ENCODE measurements around the gene PHC2.

Gene PHC2

DNA sequence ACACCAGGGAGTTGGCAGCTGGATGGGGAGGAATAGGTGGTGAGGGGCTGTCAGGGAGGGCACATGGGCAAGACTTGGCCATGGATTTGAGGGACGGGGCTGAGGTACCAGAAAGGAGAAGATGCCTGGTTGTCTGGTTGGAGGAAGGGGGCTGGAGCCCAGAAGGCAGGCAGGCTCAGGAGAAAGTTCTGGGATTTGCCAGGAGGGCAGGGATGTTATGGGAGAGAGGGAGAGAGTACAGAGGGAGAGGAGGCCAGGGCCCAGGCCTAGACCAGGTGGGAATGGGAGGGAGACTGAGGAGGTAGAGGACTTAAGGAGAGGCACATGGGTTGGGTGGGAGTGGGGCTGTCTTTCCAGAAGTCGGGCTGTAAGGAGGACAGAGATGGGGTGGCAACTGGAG is 114.3 kb downstream of the PHC2 start:
- H3K9ac ChIP-seq (ENCODE audit: low read length): no peak overlapping the region
- H3K4me3 ChIP-seq (ENCODE audit: low read depth, low read length, poor library complexity, severe bottlenecking): no peak overlapping the region
- H4K20me1 ChIP-seq (ENCODE audit: insufficient read depth, low read length): no peaks in the 10 kb centered on the region
- H3K27me3 ChIP-seq (ENCODE audit: insufficient read depth, low read length): no peaks in the 10 kb centered on the region
- H3K79me2 ChIP-seq (ENCODE audit: insufficient read depth, low read length): no peaks in the 10 kb centered on the region
- H3F3A ChIP-seq (ENCODE audit: insufficient read depth, low read length): no peaks in the 10 kb centered on the region
- H3K36me3 ChIP-seq (ENCODE audit: insufficient read depth, low read length): no peaks in the 10 kb centered on the region
- H3K27ac ChIP-seq (ENCODE audit: low read depth, low read length, poor library complexity, severe bottlenecking): no peak overlapping the region
- no peak for TF ChIP-seq EZH2 (IDR thresholded peaks at IDR 0.05; ENCODE audit: borderline replicate concordance, low read length)
- TF ChIP-seq, protein P1, sequence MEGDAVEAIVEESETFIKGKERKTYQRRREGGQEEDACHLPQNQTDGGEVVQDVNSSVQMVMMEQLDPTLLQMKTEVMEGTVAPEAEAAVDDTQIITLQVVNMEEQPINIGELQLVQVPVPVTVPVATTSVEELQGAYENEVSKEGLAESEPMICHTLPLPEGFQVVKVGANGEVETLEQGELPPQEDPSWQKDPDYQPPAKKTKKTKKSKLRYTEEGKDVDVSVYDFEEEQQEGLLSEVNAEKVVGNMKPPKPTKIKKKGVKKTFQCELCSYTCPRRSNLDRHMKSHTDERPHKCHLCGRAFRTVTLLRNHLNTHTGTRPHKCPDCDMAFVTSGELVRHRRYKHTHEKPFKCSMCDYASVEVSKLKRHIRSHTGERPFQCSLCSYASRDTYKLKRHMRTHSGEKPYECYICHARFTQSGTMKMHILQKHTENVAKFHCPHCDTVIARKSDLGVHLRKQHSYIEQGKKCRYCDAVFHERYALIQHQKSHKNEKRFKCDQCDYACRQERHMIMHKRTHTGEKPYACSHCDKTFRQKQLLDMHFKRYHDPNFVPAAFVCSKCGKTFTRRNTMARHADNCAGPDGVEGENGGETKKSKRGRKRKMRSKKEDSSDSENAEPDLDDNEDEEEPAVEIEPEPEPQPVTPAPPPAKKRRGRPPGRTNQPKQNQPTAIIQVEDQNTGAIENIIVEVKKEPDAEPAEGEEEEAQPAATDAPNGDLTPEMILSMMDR (IDR thresholded peaks at IDR 0.05; ENCODE audit: low read length): no peak
- no peak overlapping the region for H2AFZ ChIP-seq (ENCODE audit: low read length)
- H3K4me2 ChIP-seq (ENCODE audit: low read length): no peak overlapping the region
- H3K9me3 ChIP-seq (ENCODE audit: low read length): no peaks in the 10 kb centered on the region
- H3K4me1 ChIP-seq (ENCODE audit: insufficient read depth, low read length, severe bottlenecking): no peaks in the 10 kb centered on the region
- H3K9me2 ChIP-seq (ENCODE audit: low read depth, low read length): no peaks in the 10 kb centered on the region

DNA sequence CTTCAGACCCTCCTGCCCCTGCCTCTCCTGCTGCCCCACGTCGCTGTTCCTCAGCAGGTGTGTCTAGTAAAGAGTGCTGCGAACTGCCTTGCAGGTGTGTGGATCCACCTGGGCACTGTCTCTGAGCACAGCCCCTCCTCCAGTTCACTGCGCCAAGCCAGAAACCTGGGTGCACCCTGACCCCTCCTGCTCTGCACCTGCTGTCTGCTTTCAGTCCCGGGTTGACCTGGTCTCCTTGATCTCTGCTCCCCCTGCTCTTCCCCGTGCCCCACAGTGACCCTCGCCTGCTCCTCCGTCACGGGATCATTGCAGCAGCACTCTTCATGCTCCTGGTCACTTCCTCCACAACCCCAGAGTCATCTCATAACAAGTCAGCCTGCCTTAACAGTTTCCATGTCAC is 116.5 kb downstream of the PHC2 start:
- Histone ChIP-seq H3F3A (ENCODE audit: insufficient read depth, low read length) (no peaks in the 10 kb centered on the region), H3K4me2 (ENCODE audit: low read length) (no peak overlapping the region), H3K27me3 (ENCODE audit: insufficient read depth, low read length) (no peaks in the 10 kb centered on the region; the same call in 1 of the 2 replicates), H3K4me3 (ENCODE audit: low read depth, low read length, poor library complexity, severe bottlenecking) (no peak overlapping the region), H3K4me1 (ENCODE audit: insufficient read depth, low read length, severe bottlenecking) (no peaks in the 10 kb centered on the region), H2AFZ (ENCODE audit: low read length) (no peak overlapping the region), H3K9me2 (ENCODE audit: low read depth, low read length) (no peaks in the 10 kb centered on the region), H3K27ac (ENCODE audit: low read depth, low read length, poor library complexity, severe bottlenecking) (no peak overlapping the region), H3K9ac (ENCODE audit: low read length) (no peak overlapping the region), H3K36me3 (ENCODE audit: insufficient read depth, low read length) (no peaks in the 10 kb centered on the region), H3K79me2 (ENCODE audit: insufficient read depth, low read length) (no peaks in the 10 kb centered on the region), H4K20me1 (ENCODE audit: insufficient read depth, low read length) (no peaks in the 10 kb centered on the region), H3K9me3 (ENCODE audit: low read length) (no peaks in the 10 kb centered on the region)
- TF ChIP-seq, protein P1 (IDR thresholded peaks at IDR 0.05; ENCODE audit: low read length): no peak
- no peak for TF ChIP-seq EZH2 (IDR thresholded peaks at IDR 0.05; ENCODE audit: borderline replicate concordance, low read length)

DNA sequence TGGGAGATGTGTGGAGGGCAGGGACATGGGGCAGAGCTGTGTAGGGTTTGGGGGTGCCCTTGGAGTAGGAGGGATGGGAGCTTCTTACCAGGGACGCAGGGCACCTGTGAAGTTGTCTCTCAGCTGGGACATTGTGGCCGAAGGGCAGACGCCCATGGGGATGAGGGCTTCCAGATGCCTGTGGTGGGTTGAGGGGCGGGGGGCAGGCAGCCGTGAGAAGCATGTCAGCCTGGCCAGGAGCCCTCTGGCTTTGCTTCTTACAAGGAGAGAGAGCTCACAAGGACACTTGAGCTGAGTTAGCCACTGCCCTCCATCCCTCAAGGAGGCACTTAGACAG is 118.5 kb downstream of the PHC2 start:
- H3K4me3 ChIP-seq (ENCODE audit: low read depth, low read length, poor library complexity, severe bottlenecking): no peak overlapping the region
- H3K27me3 ChIP-seq (ENCODE audit: insufficient read depth, low read length): no peaks in the 10 kb centered on the region; the same call in 1 of the 2 replicates
- H2AFZ ChIP-seq (ENCODE audit: low read length): no peak overlapping the region
- no peak overlapping the region for H3K27ac ChIP-seq (ENCODE audit: low read depth, low read length, poor library complexity, severe bottlenecking)
- H4K20me1 ChIP-seq (ENCODE audit: insufficient read depth, low read length): no peaks in the 10 kb centered on the region
- H3K9me3 ChIP-seq (ENCODE audit: low read length): no peaks in the 10 kb centered on the region
- no peaks in the 10 kb centered on the region for H3K79me2 ChIP-seq (ENCODE audit: insufficient read depth, low read length)
- no peaks in the 10 kb centered on the region for H3F3A ChIP-seq (ENCODE audit: insufficient read depth, low read length)
- TF ChIP-seq EZH2 (IDR thresholded peaks at IDR 0.05; ENCODE audit: borderline replicate concordance, low read length): no peak
- no peaks in the 10 kb centered on the region for H3K36me3 ChIP-seq (ENCODE audit: insufficient read depth, low read length)
- H3K4me2 ChIP-seq (ENCODE audit: low read length): no peak overlapping the region
- no peak overlapping the region for H3K9ac ChIP-seq (ENCODE audit: low read length)
- H3K4me1 ChIP-seq (ENCODE audit: insufficient read depth, low read length, severe bottlenecking): no peaks in the 10 kb centered on the region
- no peaks in the 10 kb centered on the region for H3K9me2 ChIP-seq (ENCODE audit: low read depth, low read length)

DNA sequence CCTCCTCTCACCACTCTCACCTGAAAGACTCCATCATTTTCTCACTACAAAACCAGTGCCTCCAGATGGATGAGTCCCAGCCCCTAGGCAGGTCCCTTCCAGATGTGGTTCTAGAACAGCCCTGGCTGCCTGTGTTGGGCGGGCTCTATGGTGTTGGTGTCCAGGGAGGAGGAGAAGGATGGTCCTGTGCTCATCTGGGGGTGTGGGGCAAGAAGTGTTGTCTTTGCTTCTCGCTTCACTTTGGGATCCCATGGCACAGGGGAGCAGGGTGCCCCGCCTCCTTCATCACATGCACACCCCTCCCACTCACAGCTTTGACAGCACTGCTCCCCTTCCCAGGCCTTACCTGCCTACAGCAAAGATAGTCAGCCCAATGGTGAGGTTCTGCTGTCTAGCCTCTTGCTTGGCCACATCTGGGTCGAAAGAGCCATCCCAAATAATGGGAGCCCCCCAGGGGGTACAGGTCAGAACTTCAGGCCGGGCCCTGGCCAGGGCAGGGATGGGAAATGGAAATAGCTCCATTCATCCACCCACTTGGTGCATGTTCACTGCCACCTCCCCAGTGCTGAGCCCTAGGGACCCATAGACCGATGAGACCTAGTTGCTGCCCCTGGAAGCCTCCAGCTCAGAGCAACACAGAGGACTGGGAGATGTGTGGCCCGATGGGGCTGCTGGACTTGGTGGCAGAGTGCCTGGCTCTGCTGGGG is 119.0 kb downstream of the PHC2 start:
- Histone ChIP-seq H3K9me3 (ENCODE audit: low read length) (no peaks in the 10 kb centered on the region), H3K4me1 (ENCODE audit: insufficient read depth, low read length, severe bottlenecking) (no peaks in the 10 kb centered on the region), H2AFZ (ENCODE audit: low read length) (no peak overlapping the region), H3K9me2 (ENCODE audit: low read depth, low read length) (no peaks in the 10 kb centered on the region), H3F3A (ENCODE audit: insufficient read depth, low read length) (no peaks in the 10 kb centered on the region), H3K79me2 (ENCODE audit: insufficient read depth, low read length) (no peaks in the 10 kb centered on the region), H3K36me3 (ENCODE audit: insufficient read depth, low read length) (no peaks in the 10 kb centered on the region), H3K4me2 (ENCODE audit: low read length) (no peak overlapping the region), H3K27me3 (ENCODE audit: insufficient read depth, low read length) (no peaks in the 10 kb centered on the region; the same call in 1 of the 2 replicates), H3K27ac (ENCODE audit: low read depth, low read length, poor library complexity, severe bottlenecking) (no peak overlapping the region), H4K20me1 (ENCODE audit: insufficient read depth, low read length) (no peaks in the 10 kb centered on the region), H3K9ac (ENCODE audit: low read length) (no peak overlapping the region), H3K4me3 (ENCODE audit: low read depth, low read length, poor library complexity, severe bottlenecking) (no peak overlapping the region)
- TF ChIP-seq, protein P1 (IDR thresholded peaks at IDR 0.05; ENCODE audit: low read length): no peak
- TF ChIP-seq EZH2 (IDR thresholded peaks at IDR 0.05; ENCODE audit: borderline replicate concordance, low read length): no peak
